Neural cell (in vitro differentiated cells): ENCODE data around the gene IFI30. TPM values are rescaled to one million over a fixed set of nuclear protein-coding genes. Genes with fewer than 3 reads are reported as not detected.

Source experiments
- H2AFZ ChIP-seq: fragments of 200-600, 300-800 bp; sonication (generic), shearing (Covaris generic); 2 replicates; pipeline ENCODE4 v1.6.0; 2014; ENCODE audit warnings: low read depth, mild to moderate bottlenecking, antibody characterized with exemption, low read length, moderate library complexity
- H3F3A ChIP-seq: fragments of 200-600 bp; shearing (Covaris generic); 2 replicates; pipeline ENCODE4 v1.6.1; 2016; ENCODE audit warnings: mild to moderate bottlenecking, moderate library complexity, mixed read lengths, antibody characterized with exemption, low read length; ENCODE audit not compliant: insufficient read depth, poor library complexity, severe bottlenecking
- H3K27ac ChIP-seq: fragments of 200-600, 300-800 bp; sonication (generic), shearing (Covaris generic); 2 replicates; pipeline ENCODE4 v1.5.1; 2014; ENCODE audit warnings: mild to moderate bottlenecking, low read length, moderate library complexity
- H3K27me3 ChIP-seq: fragments of 300-800, 200-600 bp; sonication (generic), shearing (Covaris generic); 2 replicates; pipeline ENCODE4 v1.6.0; 2014; ENCODE audit warnings: mild to moderate bottlenecking, low read depth, low read length, moderate library complexity; ENCODE audit not compliant: insufficient read depth
- H3K36me3 ChIP-seq: fragments of 300-800, 200-600 bp; sonication (generic), shearing (Covaris generic); 2 replicates; pipeline ENCODE4 v1.5.1; 2014; ENCODE audit warnings: mild to moderate bottlenecking, antibody characterized with exemption, low read length, moderate library complexity; ENCODE audit not compliant: insufficient read depth
- H3K4me2 ChIP-seq: fragments of 300-800, 200-600 bp; sonication (generic), shearing (Covaris generic); 2 replicates; pipeline ENCODE4 v1.6.0; 2014; ENCODE audit warnings: mild to moderate bottlenecking, low read length
- H3K4me3 ChIP-seq: fragments of 300-800, 200-600 bp; sonication (generic), shearing (Covaris generic); 2 replicates; pipeline ENCODE4 v1.5.1; 2014; ENCODE audit warnings: mild to moderate bottlenecking, low read length, moderate library complexity
- H3K79me2 ChIP-seq: fragments of 200-600 bp; shearing (Covaris generic); replicated peaks from 2 replicates; pipeline ENCODE4 v1.6.0; 2014; ENCODE audit warnings: mild to moderate bottlenecking, low read length, moderate library complexity; ENCODE audit not compliant: insufficient read depth
- H3K9ac ChIP-seq: fragments of 300-800, 200-600 bp; sonication (generic), shearing (Covaris generic); 2 replicates; pipeline ENCODE4 v1.6.1; 2016; ENCODE audit warnings: mild to moderate bottlenecking, low read length, mixed read lengths
- H3K9me2 ChIP-seq: fragments of 200-600 bp; shearing (Covaris generic); 2 replicates; pipeline ENCODE4 v1.6.1; 2016; ENCODE audit warnings: mild to moderate bottlenecking, low read length, mixed read lengths; ENCODE audit not compliant: insufficient read depth
- H3K9me3 ChIP-seq: fragments of 200-600, 300-800 bp; sonication (generic), shearing (Covaris generic); 2 replicates; pipeline ENCODE4 v1.6.1; 2016; ENCODE audit warnings: mild to moderate bottlenecking, mixed run types, low read length, moderate library complexity, mixed read lengths
- H4K20me1 ChIP-seq: fragments of 200-600 bp; shearing (Covaris generic); 2 replicates; pipeline ENCODE4 v1.6.1; 2016; ENCODE audit warnings: mild to moderate bottlenecking, mixed run types; ENCODE audit not compliant: insufficient read depth
- EP300 ChIP-seq: fragments of 450-650 bp; conservative IDR thresholded peaks from 2 replicates; pipeline ENCODE4 v1.6.1; 2014; ENCODE audit warnings: antibody characterized with exemption, mild to moderate bottlenecking, moderate library complexity; ENCODE audit not compliant: poor library complexity, severe bottlenecking
- EZH2 ChIP-seq: fragments of 200-600, 300-800 bp; shearing (Covaris generic), sonication (generic); IDR thresholded peaks from 2 replicates; pipeline ENCODE4 v1.6.1; 2014; ENCODE audit warnings: antibody characterized with exemption, low read length, borderline replicate concordance, mild to moderate bottlenecking; ENCODE audit not compliant: insufficient read depth, poor library complexity, severe bottlenecking
- MXI1 ChIP-seq: fragments of 450-650 bp; conservative IDR thresholded peaks from 2 replicates; pipeline ENCODE4 v1.6.1; 2014; ENCODE audit warnings: antibody characterized with exemption, mild to moderate bottlenecking; ENCODE audit not compliant: poor library complexity, severe bottlenecking
- POLR2AphosphoS5 ChIP-seq: IDR thresholded peaks from 2 replicates; pipeline ENCODE4 v1.6.1; 2012
- RAD21 ChIP-seq: fragments of 450-650 bp; conservative IDR thresholded peaks from 2 replicates; pipeline ENCODE4 v1.6.1; 2014; ENCODE audit warnings: antibody characterized with exemption, mild to moderate bottlenecking, moderate library complexity
- REST ChIP-seq: IDR thresholded peaks from 2 replicates; pipeline ENCODE4 v1.6.1; 2012; ENCODE audit warnings: borderline replicate concordance
- SMC3 ChIP-seq: fragments of 450-650 bp; conservative IDR thresholded peaks from 2 replicates; pipeline ENCODE4 v1.6.1; 2014; ENCODE audit warnings: antibody characterized with exemption, mild to moderate bottlenecking, moderate library complexity; ENCODE audit not compliant: poor library complexity
- TAF1 ChIP-seq: IDR thresholded peaks from 2 replicates; pipeline ENCODE4 v1.6.1; 2012; ENCODE audit warnings: low read depth
- polyA plus RNA-seq: library from polyadenylated mRNA; depleted of rRNA; stranded (reverse); fragments of >200 nt; gene quantifications from 2 replicates; pipeline ENCODE4 v1.2.3, GENCODE V29; 2014
- TF ChIP-seq, protein P1 (sequence below): fragments of 450-650 bp; IDR thresholded peaks from 2 replicates; pipeline ENCODE4 v1.5.1; 2014; ENCODE audit warnings: antibody characterized with exemption, mild to moderate bottlenecking, moderate library complexity; ENCODE audit not compliant: poor library complexity, severe bottlenecking

IFI30 gene
- polyA plus RNA-seq, 1 donor from 2014 or later = 0.82 TPM

- no peaks in the 10 kb centered on the region for H4K20me1 ChIP-seq
- H3K9me2 ChIP-seq = no peaks in the 10 kb centered on the region
- H3K27ac ChIP-seq = no peak overlapping the region
- no peak overlapping the region for H3K9ac ChIP-seq
- H3K36me3 ChIP-seq = no peaks in the 10 kb centered on the region
- no peaks in the 10 kb centered on the region for H3K27me3 ChIP-seq
- H3K4me3 ChIP-seq = no peak overlapping the region
- no peaks in the 10 kb centered on the region for H3K79me2 ChIP-seq
- no peaks in the 10 kb centered on the region for H3F3A ChIP-seq
- no peaks in the 10 kb centered on the region for H3K9me3 ChIP-seq
- H3K4me2 ChIP-seq = no peak overlapping the region
- H2AFZ ChIP-seq = no peak overlapping the region
- TF ChIP-seq RAD21 (no peak), MXI1 (no peak), SMC3 (no peak)
Observed at GRCh38 chr19:18131841-18132596, 41.6 kb upstream of the IFI30 start.

- no peaks in the 10 kb centered on the region for H3K36me3 ChIP-seq
- TF ChIP-seq EZH2 = no peak
- no peak for TF ChIP-seq MXI1
- no peak for TF ChIP-seq SMC3
- no peaks in the 10 kb centered on the region for H3K9me2 ChIP-seq
Observed at GRCh38 chr19:18135712-18136584, 37.7 kb upstream of the IFI30 start.

DNA sequence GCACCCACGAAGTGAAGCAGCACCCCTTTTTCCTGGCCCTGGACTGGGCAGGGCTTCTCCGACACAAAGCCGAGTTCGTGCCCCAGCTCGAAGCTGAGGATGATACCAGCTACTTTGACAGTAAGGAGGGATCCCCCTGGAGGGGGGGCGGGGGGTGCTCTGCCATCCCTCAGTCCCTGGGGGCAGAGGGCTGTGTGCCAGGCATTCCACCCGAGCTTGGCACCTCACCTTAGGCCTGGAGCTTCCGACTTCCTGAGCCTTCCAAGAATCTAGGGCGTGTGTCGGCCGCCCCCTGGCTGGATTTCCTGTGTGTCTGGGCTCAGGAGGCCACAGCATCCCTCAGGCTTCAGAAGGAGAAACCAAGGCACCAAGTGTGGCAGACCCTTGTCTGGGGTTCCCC lies 36.4 kb upstream of the IFI30 start:
- no peak overlapping the region for H2AFZ ChIP-seq

More at GRCh38 chr19:18135712-18136584, 37.7 kb upstream of the IFI30 start:
- H2AFZ ChIP-seq = no peak overlapping the region
- H3K4me3 ChIP-seq = no peak overlapping the region
- H3K79me2 ChIP-seq = no peaks in the 10 kb centered on the region
- no peaks in the 10 kb centered on the region for H3F3A ChIP-seq
- no peak overlapping the region for H3K9ac ChIP-seq
- H3K9me3 ChIP-seq = no peaks in the 10 kb centered on the region
- no peaks in the 10 kb centered on the region for H3K27me3 ChIP-seq
- no peak overlapping the region for H3K27ac ChIP-seq
- H4K20me1 ChIP-seq = no peaks in the 10 kb centered on the region
- no peak overlapping the region for H3K4me2 ChIP-seq

More for the DNA sequence above, 36.4 kb upstream of the IFI30 start:
- Histone ChIP-seq H3K79me2 (no peaks in the 10 kb centered on the region), H3F3A (no peaks in the 10 kb centered on the region), H3K36me3 (no peaks in the 10 kb centered on the region), H3K27ac (no peak overlapping the region), H4K20me1 (no peaks in the 10 kb centered on the region), H3K9me2 (no peaks in the 10 kb centered on the region), H3K9ac (no peak overlapping the region), H3K27me3 (no peaks in the 10 kb centered on the region), H3K4me2 (no peak overlapping the region), H3K4me3 (no peak overlapping the region), H3K9me3 (no peaks in the 10 kb centered on the region)
- TF ChIP-seq SMC3 = no peak
- TF ChIP-seq POLR2AphosphoS5 = no peak
- TF ChIP-seq REST = no peak
- TF ChIP-seq EZH2 = no peak
- TF ChIP-seq EP300 = no peak
- no peak for TF ChIP-seq MXI1
- no peak for TF ChIP-seq RAD21
- TF ChIP-seq TAF1 = no peak
- TF ChIP-seq, protein P1, sequence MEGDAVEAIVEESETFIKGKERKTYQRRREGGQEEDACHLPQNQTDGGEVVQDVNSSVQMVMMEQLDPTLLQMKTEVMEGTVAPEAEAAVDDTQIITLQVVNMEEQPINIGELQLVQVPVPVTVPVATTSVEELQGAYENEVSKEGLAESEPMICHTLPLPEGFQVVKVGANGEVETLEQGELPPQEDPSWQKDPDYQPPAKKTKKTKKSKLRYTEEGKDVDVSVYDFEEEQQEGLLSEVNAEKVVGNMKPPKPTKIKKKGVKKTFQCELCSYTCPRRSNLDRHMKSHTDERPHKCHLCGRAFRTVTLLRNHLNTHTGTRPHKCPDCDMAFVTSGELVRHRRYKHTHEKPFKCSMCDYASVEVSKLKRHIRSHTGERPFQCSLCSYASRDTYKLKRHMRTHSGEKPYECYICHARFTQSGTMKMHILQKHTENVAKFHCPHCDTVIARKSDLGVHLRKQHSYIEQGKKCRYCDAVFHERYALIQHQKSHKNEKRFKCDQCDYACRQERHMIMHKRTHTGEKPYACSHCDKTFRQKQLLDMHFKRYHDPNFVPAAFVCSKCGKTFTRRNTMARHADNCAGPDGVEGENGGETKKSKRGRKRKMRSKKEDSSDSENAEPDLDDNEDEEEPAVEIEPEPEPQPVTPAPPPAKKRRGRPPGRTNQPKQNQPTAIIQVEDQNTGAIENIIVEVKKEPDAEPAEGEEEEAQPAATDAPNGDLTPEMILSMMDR = no peak
